IMR-90 (cell line): ENCODE results near the gene PAGE2. TPM values are rescaled to one million over a fixed set of nuclear protein-coding genes. Genes with fewer than 3 reads are reported as not detected.

ENCODE experiments used
- ATAC-seq: fragments of 200-7000 bp; cut with Tn5 transposase; 2 replicates; pipeline ENCODE4 v1.9.1; 2020; ENCODE audit warnings: low read depth, mild to moderate bottlenecking, moderate library complexity
- BruUV-seq: library from RNA; stranded (reverse); fragments of 400-500 nt; replicated peaks from 2 replicates; lab custom pipeline; 2021; lab: Mats Ljungman, UMichigan
- CTCF ChIA-PET: fragments of 300-600 bp; formaldehyde crosslinking; extraction: SDS; loops from one replicate; lab custom pipeline; 2021; ENCODE audit warnings: antibody characterized with exemption; lab: Yijun Ruan, JAX
- POLR2A ChIA-PET: fragments of 300-600 bp; sonication (Branson Sonifier 250); formaldehyde crosslinking; loops from one replicate; lab custom pipeline; 2022; ENCODE audit warnings: antibody characterized with exemption; ENCODE audit not compliant: unreplicated experiment; lab: Charles Lee
- DNase-seq: peaks from one replicate; pipeline ENCODE4 v3.0.0; 2013
- H2AFZ ChIP-seq: replicated peaks from 2 replicates; pipeline ENCODE3; 2013; ENCODE audit warnings: low read length, mild to moderate bottlenecking; ENCODE audit not compliant: poor library complexity
- H2AK5ac ChIP-seq: 2 replicates; pipeline ENCODE4 v1.6.1; 2013; ENCODE audit warnings: low read depth, low read length, inconsistent platforms
- H2AK9ac ChIP-seq: replicated peaks from 2 replicates; pipeline ENCODE3; 2013; ENCODE audit warnings: mild to moderate bottlenecking, low read depth, low read length, moderate library complexity; ENCODE audit not compliant: poor library complexity
- H2BK120ac ChIP-seq: 2 replicates; pipeline ENCODE4 v1.6.1; 2013; ENCODE audit warnings: low read depth, low read length, inconsistent platforms
- H2BK15ac ChIP-seq: 3 replicates; pipeline ENCODE4 v1.6.1; 2013; ENCODE audit warnings: low read depth, low read length, inconsistent platforms
- H2BK20ac ChIP-seq: 2 replicates; pipeline ENCODE4 v1.6.1; 2013; ENCODE audit warnings: low read depth, mild to moderate bottlenecking, inconsistent platforms, low read length, moderate library complexity
- H2BK5ac ChIP-seq: 2 replicates; pipeline ENCODE4 v1.6.1; 2013; ENCODE audit warnings: mild to moderate bottlenecking, low read depth, low read length, inconsistent platforms; ENCODE audit not compliant: poor library complexity, severe bottlenecking
- H3K14ac ChIP-seq: replicated peaks from 2 replicates; pipeline ENCODE4 v1.6.1; 2013; ENCODE audit warnings: low read depth, low read length, inconsistent platforms
- H3K18ac ChIP-seq: 2 replicates; pipeline ENCODE4 v1.6.1; 2013; ENCODE audit warnings: low read depth, low read length, control low read depth
- H3K23ac ChIP-seq: 2 replicates; pipeline ENCODE4 v1.6.1; 2013; ENCODE audit warnings: low read depth, low read length, inconsistent platforms
- H3K27ac ChIP-seq: 2 replicates; pipeline ENCODE4 v1.5.1; 2013; ENCODE audit warnings: mild to moderate bottlenecking, control low read depth, low read length; ENCODE audit not compliant: insufficient read depth
- H3K27me3 ChIP-seq: 2 replicates; pipeline ENCODE4 v1.6.1; 2013; ENCODE audit warnings: low read length; ENCODE audit not compliant: control insufficient read depth, insufficient read depth
- H3K36me3 ChIP-seq: 2 replicates; pipeline ENCODE4 v1.6.1; 2013; ENCODE audit warnings: low read length, mixed read lengths; ENCODE audit not compliant: control insufficient read depth, insufficient read depth
- H3K4ac ChIP-seq: 2 replicates; pipeline ENCODE4 v1.6.1; 2013; ENCODE audit warnings: low read depth, low read length, inconsistent platforms
- H3K4me1 ChIP-seq: 2 replicates; pipeline ENCODE4 v1.6.1; 2013; ENCODE audit warnings: low read length, mixed read lengths; ENCODE audit not compliant: control insufficient read depth, insufficient read depth
- H3K4me2 ChIP-seq: 2 replicates; pipeline ENCODE4 v1.6.1; 2013; ENCODE audit warnings: low read depth, mild to moderate bottlenecking, control low read depth, low read length, moderate library complexity
- H3K4me3 ChIP-seq: 2 replicates; pipeline ENCODE4 v1.5.1; 2013; ENCODE audit warnings: low read depth, mild to moderate bottlenecking, control low read depth, low read length, moderate library complexity; ENCODE audit not compliant: insufficient read depth
- H3K56ac ChIP-seq: 2 replicates; pipeline ENCODE4 v1.6.1; 2013; ENCODE audit warnings: low read length, inconsistent platforms; ENCODE audit not compliant: insufficient read depth; ENCODE audit errors: extremely low read depth
- H3K79me1 ChIP-seq, 2 experiments: 2 replicates each; pipeline ENCODE4 v1.6.1; 2013; ENCODE audit warnings: low read length in 2 of 2, inconsistent platforms in 1 of 2, low read depth in 1 of 2
- H3K9ac ChIP-seq: 2 replicates; pipeline ENCODE4 v1.6.1; 2013; ENCODE audit warnings: low read depth, low read length, control low read depth
- H3K9me1 ChIP-seq: 2 replicates; pipeline ENCODE4 v1.6.1; 2013; ENCODE audit warnings: low read length, inconsistent platforms; ENCODE audit not compliant: insufficient read depth
- H3K9me3 ChIP-seq: 2 replicates; pipeline ENCODE4 v1.6.1; 2013; ENCODE audit warnings: low read length; ENCODE audit not compliant: control insufficient read depth, insufficient read depth
- H4K20me1 ChIP-seq: 2 replicates; pipeline ENCODE4 v1.6.1; 2013; ENCODE audit warnings: low read length, inconsistent platforms; ENCODE audit not compliant: insufficient read depth
- H4K5ac ChIP-seq: 2 replicates; pipeline ENCODE4 v1.6.1; 2013; ENCODE audit warnings: mild to moderate bottlenecking, low read depth, low read length, control low read depth
- H4K8ac ChIP-seq, 2 experiments: 2 replicates each; pipeline ENCODE4 v1.6.1; 2013; ENCODE audit warnings: low read depth in 2 of 2, low read length in 2 of 2, control low read depth in 1 of 2, inconsistent platforms in 1 of 2
- H4K91ac ChIP-seq: 2 replicates; pipeline ENCODE4 v1.6.1; 2013; ENCODE audit warnings: low read depth, low read length, inconsistent platforms; ENCODE audit not compliant: insufficient read depth
- BHLHE40 ChIP-seq: fragments of 150-350 bp; IDR thresholded peaks from 2 replicates; pipeline ENCODE4 v1.6.1; 2016; ENCODE audit warnings: mild to moderate bottlenecking, low read depth, low read length
- CHD1 ChIP-seq: IDR thresholded peaks from 2 replicates; pipeline ENCODE4 v1.6.1; 2012; ENCODE audit warnings: low read depth, low read length, improper control_type of control experiment
- FOS ChIP-seq: fragments of 150-350 bp; IDR thresholded peaks from 2 replicates; pipeline ENCODE4 v1.6.1; 2016; ENCODE audit warnings: low read depth, low read length
- MAFK ChIP-seq: IDR thresholded peaks from 2 replicates; pipeline ENCODE4 v1.6.1; 2012; ENCODE audit warnings: low read depth, low read length, improper control_type of control experiment
- MXI1 ChIP-seq: IDR thresholded peaks from 2 replicates; pipeline ENCODE4 v1.6.1; 2012; ENCODE audit warnings: low read depth, mild to moderate bottlenecking, low read length, moderate library complexity, borderline replicate concordance
- NFE2L2 ChIP-seq: fragments of 150-350 bp; IDR thresholded peaks from 2 replicates; pipeline ENCODE4 v1.6.1; 2016; ENCODE audit warnings: low read depth, mild to moderate bottlenecking, low read length
- POLR2A ChIP-seq: IDR thresholded peaks from 2 replicates; pipeline ENCODE4 v1.6.1; 2012; ENCODE audit warnings: mild to moderate bottlenecking, low read depth, low read length
- RFX5 ChIP-seq: IDR thresholded peaks from 2 replicates; pipeline ENCODE4 v1.8.0; 2012; ENCODE audit warnings: low read depth, mild to moderate bottlenecking, low read length, moderate library complexity
- SMC3 ChIP-seq: fragments of 150-350 bp; IDR thresholded peaks from 2 replicates; pipeline ENCODE4 v1.6.1; 2016; ENCODE audit warnings: low read depth, mild to moderate bottlenecking, antibody characterized with exemption, low read length, moderate library complexity
- WGBS, 2 experiments: methylation state at CpG; one replicate each; pipeline versions ENCODE4 v1.1.5 to v1.1.7; 2013; ENCODE audit warnings: missing lambda C conversion rate in 2 of 2; ENCODE audit not compliant: insufficient read length in 1 of 2; ENCODE audit errors: extremely low coverage in 2 of 2; 5-methylcytosine and 5-hydroxymethylcytosine counted together
- dilution Hi-C: fragments of 300-500 bp; cut with HindIII; formaldehyde crosslinking; loops from one replicate; pipeline ENCODE4 v1.14.3; 2018; ENCODE audit warnings: low sequenced_read_pairs; ENCODE audit not compliant: unreplicated experiment
- in situ Hi-C: fragments of 300-500 bp; cut with MboI; formaldehyde crosslinking; loops from 3 replicates; pipeline ENCODE4 v1.14.3; 2019; ENCODE audit warnings: low sequenced_read_pairs, inconsistent platforms, mixed read lengths
- intact Hi-C: fragments of 100-400 bp; cut with micrococcal nuclease; formaldehyde crosslinking; loops from 2 replicates; pipeline ENCODE4 v1.10.0; 2022
- polyA plus RNA-seq, 3 experiments: library from polyadenylated mRNA; depleted of rRNA; stranded (reverse); fragments of >200 nt; gene quantifications; 2 replicates each; pipeline ENCODE4 v1.2.3, GENCODE V29; 2012; ENCODE audit warnings: low replicate concordance in 1 of 3
- total RNA-seq: library from RNA; depleted of rRNA; stranded (reverse); fragments of >200 nt; gene quantifications from 2 replicates; pipeline ENCODE4 v1.2.3, GENCODE V29; 2012

Gene PAGE2
- total and polyA plus RNA-seq, 2 of the 4 experiments (the other 2 are of a cell fraction), result not detected

GRCh38 chrX:55109306-55109705 is 20.5 kb downstream of the PAGE2 start:
- no peak overlapping the region for H2AFZ ChIP-seq
- BruUV-seq, result no TSS peak
- H3K27me3 ChIP-seq, result no peaks in the 10 kb centered on the region
- no peak overlapping the region for H3K27ac ChIP-seq
- H3K9ac ChIP-seq, result no peak overlapping the region
- H3K9me1 ChIP-seq, result no peaks in the 10 kb centered on the region
- WGBS, 2 experiments, result 67% methylated on average over 1 of the region's 7 CpGs; no CpG with 5 or more reads in 1 of the 2 experiments
- no peak overlapping the region for H3K4ac ChIP-seq
- no peaks in the 10 kb centered on the region for H4K20me1 ChIP-seq
- no peak for TF ChIP-seq FOS
- TF ChIP-seq RFX5, result no peak
- no peak for TF ChIP-seq CHD1
- no peak for TF ChIP-seq NFE2L2
- TF ChIP-seq BHLHE40, result no peak
- TF ChIP-seq MAFK, result no peak
- no peak for TF ChIP-seq MXI1
- no peak for TF ChIP-seq POLR2A
- TF ChIP-seq SMC3, result no peak
- ATAC-seq, result no peak
- no peak overlapping the region for H2BK5ac ChIP-seq
- H3K4me3 ChIP-seq, result no peak overlapping the region
- no peaks in the 10 kb centered on the region for H3K79me1 ChIP-seq
- no peak overlapping the region for H4K5ac ChIP-seq
- no peaks in the 10 kb centered on the region for H3K4me1 ChIP-seq
- no peaks in the 10 kb centered on the region for H3K36me3 ChIP-seq
- intact Hi-C loops (no loop called here), dilution Hi-C loops (no loop called here), in situ Hi-C loops (no loop called here)
- no peak overlapping the region for H3K14ac ChIP-seq
- DNase-seq, result no peak
- H3K56ac ChIP-seq, result no peak overlapping the region
- H2BK15ac ChIP-seq, result no peak overlapping the region
- H2AK9ac ChIP-seq, result no peak overlapping the region
- no peak overlapping the region for H3K4me2 ChIP-seq
- H2BK20ac ChIP-seq, result no peak overlapping the region
- CTCF ChIA-PET, result no interaction called here
- POLR2A ChIA-PET, result no interaction called here
- H2BK120ac ChIP-seq, result no peak overlapping the region
- no peak overlapping the region for H2AK5ac ChIP-seq
- H3K9me3 ChIP-seq, result no peaks in the 10 kb centered on the region
- H4K8ac ChIP-seq, result no peak overlapping the region
- no peak overlapping the region for H4K91ac ChIP-seq
- H3K18ac ChIP-seq, result no peak overlapping the region
- no peak overlapping the region for H3K23ac ChIP-seq
